T-helper 1 cell treated with Interleukin-12 subunit alpha and Interleukin-12 subunit beta and Interleukin-4 antibody, amounts not matched to agents 30 ng/mL and 1 ng/mL, for 36 hours (primary cell): ENCODE results near the gene GPSM1. TPM values are rescaled to one million over a fixed set of nuclear protein-coding genes. Genes with fewer than 3 reads are reported as not detected.

ENCODE experiments used
- intact Hi-C: fragments of 100-400 bp; cut with micrococcal nuclease; formaldehyde crosslinking; loops from one replicate; pipeline ENCODE4 v1.15.1; 2024
- total RNA-seq: library from RNA; stranded (reverse); gene quantifications from 2 replicates; pipeline ENCODE4 v1.2.3, GENCODE V29; 2022

Gene GPSM1
- total RNA-seq, 1 donor from 2014 or later = 6.1 TPM

DNA sequence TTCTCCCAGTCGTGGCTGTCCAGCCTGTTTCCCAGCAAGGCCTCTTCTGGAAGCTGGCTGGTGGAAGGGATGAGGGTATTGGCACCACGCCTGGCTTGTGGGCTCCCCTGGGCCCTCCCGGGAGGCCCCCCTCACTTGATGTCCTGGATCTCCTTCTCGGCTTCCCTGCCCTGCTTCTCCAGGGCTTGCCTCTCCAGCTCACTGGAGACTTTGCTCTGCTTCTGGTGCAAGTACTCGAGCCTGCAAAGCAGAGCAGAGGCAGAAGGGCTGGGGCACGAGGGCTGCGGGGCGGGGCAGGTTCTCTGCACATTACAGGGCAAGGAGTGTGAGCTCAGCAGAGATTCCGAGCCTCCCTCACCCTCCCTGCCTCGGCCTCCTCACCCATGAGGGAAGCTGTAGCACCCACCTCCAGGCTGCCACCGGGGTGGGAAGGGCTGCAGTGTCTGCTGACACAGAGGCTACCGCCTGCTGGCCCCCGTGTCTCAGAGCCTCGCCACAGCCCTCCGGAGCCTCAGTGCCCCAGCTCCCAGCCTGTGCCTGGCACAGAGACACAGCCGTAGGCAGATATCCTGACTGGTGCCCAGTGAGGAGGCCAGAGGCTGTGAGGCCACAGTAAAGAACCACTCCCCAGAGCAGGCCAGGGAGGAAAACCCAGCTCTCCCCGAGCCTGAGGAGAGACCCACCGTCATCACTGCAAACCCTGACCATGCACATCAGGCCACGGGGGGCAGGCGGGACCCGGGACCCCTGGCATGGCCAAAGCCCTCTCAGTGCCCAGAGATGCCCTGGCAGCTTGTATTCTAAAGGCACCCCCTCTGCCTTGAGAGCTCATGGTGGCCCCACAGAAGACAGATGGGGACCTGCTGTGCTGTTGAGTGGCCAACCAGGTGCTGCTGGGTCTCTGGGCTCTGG, 65.5 kb downstream of the GPSM1 start:
- intact Hi-C loops = no loop called here

DNA sequence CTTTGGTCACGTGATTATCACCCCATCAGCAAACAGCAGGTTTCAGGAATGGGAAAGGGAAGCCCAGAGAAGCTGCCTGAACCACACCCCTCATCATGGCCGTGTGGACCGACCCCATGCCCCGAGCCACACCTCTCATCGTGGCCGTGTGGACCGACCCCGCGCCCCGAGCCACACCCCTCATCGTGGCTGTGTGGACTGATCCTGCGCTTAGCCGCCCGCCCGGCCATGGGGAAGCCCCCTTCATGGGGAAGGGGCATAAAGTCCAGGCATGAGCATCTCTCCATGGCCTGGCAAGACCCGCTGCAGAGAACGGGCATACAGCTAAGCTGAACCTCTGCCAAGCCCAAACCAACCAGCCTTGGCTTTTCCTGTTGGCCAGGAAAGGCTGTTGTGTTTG, 66.2 kb downstream of the GPSM1 start:
- intact Hi-C loops = no loop called here

DNA sequence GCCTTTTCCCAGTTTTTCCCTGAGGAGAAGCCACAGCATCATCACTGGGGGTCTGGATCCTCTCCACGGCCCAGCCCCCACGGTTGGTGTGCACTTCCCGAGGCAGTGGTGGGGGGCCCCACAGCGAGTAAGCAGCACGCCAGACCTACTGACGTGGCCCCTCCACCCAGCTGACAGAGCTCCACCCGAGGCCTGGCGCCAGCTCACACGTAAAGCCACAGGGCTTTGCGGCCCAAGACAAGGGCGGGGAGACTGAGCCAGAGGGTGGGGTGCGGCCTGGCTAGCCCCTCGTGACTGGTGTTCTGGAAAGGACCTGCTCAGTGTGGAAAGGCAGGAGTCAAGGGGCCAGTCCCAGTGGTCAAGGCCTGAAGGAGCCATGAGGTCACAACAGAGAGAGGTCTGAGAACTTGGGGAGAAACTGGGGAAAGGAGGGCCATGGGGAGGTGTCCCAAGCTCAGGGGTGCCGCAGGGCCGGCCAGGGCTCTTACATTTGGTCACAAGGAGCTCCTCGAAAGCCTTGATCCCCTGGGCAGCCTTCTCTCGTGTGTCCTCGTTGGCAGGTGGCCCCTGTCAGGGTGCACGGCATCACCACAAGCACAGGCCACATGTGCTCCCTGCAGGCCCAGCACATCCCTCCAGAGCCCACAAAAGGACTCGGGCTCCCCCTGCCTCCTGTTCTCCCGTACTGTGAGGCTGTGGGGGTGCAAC, 67.1 kb downstream of the GPSM1 start:
- intact Hi-C loops = no loop called here

DNA sequence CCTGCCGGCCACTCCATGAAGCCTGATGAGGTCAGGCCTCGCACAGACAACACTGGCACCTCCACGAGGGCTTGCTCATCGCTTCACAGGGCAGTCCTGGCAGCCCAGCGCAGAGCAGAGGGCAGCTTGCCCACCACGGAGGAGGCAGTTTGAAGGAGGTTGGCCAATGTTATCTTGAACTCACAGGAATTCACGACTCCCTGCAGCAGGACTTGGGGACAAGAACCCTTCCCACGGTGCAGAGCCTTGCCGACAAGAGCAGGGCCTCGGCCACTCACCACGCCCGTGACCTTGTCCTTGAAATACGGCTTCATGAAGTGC, 67.6 kb downstream of the GPSM1 start:
- intact Hi-C loops = no loop called here

DNA sequence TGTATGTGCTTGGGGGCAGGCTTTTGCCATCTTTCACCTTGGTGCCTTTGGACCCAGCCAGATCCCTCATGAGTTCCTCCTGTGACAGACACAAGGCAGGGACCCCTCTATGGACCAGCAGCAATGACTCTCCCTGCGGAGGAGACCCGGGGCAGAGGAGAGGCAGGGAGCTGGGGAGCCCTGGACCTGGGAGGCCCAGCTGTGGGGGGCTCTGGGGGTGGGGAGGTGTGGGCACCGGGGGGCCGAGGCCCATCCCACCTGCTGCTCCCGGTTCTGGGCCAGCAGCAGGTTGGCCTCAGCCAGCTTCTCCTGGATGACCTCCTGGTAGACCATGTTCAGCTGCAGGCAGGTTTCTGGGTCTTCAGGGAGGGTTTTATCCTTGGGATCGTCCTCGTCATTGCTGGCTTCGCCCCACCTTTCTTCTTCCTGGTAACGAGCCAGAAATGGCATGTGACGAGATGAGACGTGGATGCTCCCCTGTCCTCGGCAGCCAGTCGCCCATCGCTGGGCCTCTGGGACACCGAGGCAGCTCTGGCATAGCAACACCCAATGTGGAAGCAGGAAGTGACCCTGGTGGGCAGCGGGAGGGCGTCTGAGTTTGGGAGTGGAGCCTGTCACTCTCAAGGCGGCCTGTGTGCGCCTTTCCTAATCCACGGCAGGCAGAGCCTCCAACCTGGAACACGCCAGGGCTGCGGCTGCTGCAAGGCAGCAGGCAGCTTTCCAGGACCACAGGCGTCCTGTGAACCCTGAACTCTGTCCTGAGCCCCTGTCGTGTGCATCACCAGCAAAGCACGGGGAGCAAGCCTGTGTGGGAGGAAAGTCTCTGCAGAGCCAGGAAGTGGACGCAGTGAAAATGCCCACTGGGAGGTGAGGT, 68.2 kb downstream of the GPSM1 start:
- intact Hi-C loops = no loop called here

DNA sequence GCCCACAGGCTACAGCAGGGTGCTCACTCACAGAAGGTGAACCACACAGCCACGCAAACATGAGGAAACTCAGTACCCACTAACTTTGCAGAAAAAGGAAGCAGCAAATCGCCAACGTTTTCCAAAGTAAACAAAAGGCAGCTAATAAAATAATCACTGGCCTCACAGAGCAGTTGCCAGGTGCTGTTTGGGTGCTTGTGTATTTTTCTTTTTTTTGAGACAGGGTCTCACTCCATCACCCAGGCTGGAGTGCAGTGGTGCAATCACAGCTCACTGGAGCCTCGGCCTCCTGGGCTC, 68.8 kb downstream of the GPSM1 start:
- intact Hi-C loops = no loop called here

DNA sequence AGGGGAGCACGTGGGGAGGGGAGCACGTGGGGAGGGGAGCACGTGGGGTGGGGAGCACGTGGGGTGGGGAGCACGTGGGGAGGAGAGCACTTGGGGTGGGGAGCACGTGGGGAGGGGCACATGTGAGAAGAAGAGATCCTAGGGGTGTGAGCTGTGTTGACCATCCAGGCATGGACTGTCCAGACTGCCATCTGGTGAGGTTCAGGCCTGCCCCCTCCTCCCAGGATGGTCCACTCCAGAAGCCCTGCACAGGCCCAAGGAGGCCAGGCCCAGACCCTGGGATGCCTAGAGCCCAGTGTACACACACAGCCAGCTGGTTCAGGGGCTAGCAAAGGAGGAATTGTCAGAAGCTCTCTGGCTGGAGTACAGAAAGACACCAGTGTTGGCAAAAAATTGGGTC, 70.3 kb downstream of the GPSM1 start:
- intact Hi-C loops = no loop called here

DNA sequence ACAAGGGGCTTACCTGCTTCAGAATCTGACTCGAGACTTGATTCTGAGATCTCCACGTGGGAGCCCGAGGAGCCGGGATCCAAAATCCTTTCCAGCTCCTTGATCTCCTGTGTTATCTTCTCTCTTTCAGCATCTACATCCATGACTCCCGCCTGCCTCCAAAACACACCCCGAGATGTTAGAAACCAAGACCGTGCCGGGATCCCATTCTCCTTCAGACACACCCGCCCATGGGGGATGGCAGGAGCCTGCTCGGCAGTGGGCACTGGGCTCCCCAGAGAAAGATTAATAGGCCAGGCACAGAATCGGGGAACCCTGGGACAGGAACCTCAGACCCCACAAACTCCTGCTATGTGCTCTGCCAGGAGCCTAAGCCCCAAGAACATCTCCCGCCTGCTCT, 70.9 kb downstream of the GPSM1 start:
- intact Hi-C loops = no loop called here

DNA sequence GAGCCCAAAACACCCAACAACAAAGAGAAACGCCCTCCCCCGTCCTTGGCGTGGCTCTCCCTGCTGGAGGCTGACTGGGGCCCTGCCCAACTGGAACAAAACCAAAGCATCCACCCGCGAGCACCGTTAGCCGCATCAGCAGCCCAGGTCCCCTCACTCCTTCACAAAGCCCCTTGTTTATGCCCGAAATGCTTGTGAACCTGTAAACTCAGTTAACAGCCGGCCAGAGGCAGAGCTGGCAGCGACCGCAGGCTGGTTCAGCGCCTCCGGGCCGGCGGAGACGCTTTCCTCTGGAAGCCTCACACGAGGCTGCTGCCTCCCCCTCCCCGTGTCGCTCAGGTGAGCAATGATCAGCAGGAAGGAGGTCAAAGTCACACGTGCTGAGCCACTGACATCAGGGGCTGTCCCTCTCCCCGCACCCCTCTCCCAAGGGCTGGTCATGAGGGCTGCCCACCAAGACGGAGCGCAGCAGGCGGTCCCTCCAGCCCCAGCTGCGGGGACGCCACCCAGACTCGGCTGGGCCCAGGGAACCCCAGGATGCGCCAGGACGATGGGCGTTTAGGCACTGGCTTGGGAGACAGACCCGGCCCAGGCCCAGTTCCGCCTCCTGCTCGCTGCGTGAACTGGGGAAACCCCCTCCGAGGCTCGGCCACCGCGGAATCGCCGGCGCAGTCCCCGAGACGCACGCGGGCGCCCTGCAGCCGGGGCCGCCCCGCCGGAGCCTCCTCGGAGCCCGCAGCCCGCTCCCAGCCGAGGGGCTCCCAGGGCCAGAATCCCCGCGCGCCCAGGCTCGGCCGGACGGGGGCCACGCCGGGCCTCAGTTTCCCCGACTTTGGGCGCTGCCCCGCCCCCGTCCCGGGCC, 72.1 kb downstream of the GPSM1 start:
- intact Hi-C loops = loop anchor here (1.0 to 10.0 kb wide), 10 partner anchors 11 to 503 kb away; partner anchors contain the start of genes CAMSAP1, DNLZ, ENTR1 and PMPCA

DNA sequence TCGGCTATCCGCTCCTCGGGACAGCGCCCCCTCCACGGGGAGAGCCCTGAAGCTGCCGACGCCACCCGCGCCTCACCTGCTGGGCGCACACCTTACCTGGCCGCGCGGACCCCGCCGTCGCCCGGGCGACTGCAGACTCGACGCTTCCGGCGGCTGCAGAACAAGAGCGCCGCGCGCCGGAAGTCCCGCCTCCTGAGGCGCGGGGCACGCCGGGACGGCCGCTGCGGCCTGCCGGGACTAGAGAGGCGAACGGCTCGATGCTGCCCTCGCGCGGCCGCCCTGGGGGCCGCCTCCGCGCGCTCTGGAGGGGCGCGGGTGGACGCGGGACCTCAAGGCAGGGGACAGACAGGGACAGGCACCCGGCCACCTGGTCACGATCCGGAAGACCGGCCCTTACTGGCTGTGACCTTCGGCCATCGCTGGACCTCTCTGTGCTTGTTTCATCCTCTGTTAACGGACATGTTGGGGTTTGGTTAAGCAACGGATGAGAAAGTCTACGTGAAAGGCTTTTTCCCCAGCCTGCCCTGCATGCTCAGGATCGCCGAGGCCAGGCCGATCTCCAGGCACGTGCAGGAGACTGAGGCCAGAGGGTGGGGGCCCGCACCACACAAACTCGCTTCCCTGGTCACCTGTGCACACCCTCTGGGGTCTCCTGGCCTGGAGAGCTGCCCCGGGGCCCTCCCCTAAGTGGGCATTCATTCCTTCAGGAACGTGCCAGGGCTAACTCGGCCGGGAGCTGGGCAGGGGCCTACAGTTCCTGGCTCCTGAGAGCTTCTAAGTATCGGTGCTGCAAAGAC, 72.9 kb downstream of the GPSM1 start, which contains the start of gene SNAPC4:
SNAPC4 (minus strand) TSS at position 133 of the 797 bp plus-strand sequence. CDS start 1,742 bp downstream, outside the sequence.
- intact Hi-C loops = loop anchor here (1.0 to 10.0 kb wide), 10 partner anchors 10 to 502 kb away; partner anchors contain the start of genes CAMSAP1, DNLZ, ENTR1 and PMPCA

DNA sequence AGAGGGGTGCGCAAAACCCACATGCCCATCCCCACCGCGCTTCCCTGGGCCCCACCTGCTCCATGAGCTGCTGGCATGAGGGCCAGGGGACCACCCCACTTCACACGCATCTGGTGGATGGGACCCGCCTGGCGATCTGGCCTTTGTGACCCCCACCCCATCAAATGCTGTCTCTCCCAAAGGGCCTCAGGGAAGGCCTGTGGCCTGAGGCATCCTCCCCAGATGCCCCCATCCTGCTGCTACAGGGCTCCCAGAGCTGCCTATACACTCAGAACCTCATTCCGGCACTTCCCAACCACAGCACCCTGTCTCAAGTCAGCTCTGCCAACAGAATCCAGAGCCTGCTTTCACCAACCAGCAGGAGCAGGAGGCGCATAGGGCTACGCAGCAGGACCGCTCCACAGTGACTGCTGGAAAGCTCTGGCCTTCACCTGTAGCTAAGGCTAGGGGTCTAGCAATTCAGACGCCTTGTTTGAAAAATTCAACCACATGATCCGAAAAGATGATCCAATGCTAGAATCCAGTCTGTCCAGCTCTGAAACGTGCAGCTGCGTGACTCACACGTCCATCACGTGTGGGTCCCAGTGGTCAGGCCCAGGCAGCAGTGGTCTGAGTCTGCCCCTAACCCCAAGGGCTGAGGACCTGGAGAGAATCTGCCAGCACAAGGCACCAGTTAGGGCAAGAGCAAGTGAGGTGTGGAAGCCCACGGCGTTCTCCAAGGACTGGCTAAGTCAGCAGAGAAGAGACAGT, 74.0 kb downstream of the GPSM1 start:
- intact Hi-C loops = loop anchor here (2.0 to 10.0 kb wide), 4 partner anchors 137 to 501 kb away; partner anchors contain the start of genes CAMSAP1 and UBAC1

DNA sequence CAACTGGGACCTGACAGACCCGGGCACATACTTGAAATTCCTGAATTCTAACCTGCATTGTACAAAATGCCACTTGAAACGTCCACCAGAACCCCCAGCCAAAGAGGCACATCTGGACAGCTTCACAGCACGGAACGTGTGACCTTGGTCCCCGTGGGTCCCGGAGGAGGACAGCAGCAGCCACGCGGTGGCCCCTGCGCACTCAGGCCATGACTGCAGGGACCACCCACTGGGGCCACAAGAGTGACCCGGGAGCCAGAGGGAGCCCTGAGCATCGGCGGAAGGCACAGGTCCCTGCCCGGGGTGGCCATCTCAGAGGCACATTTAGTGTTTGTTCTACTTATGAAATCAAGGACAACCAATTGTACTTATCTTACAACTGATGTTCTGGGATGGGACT, 74.7 kb downstream of the GPSM1 start:
- intact Hi-C loops = loop anchor here (5.0 to 10.0 kb wide), 3 partner anchors 437 to 500 kb away; partner anchors contain the start of genes CAMSAP1 and UBAC1

DNA sequence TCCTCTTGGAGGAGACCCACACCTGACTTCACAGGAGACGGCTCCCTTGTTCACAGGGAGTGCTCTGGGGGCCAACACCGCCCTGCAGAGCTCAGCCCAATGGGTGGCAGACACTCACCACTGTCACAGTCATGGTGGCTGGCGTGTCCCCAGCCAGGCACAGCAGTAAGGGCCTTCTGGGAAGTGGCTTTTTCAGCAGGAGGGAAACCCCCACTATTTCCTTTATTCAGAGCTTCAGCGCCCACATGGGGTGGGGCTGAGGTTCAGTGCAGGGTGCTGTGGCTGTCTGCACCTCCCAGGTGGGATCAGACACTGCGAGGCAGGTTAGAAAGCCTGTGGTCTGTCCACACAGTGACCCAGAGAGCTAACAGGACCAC, 76.2 kb downstream of the GPSM1 start:
- intact Hi-C loops = loop anchor here (1.0 to 10.0 kb wide), 5 partner anchors 18 to 499 kb away; partner anchors contain the start of genes CAMSAP1, INPP5E and UBAC1

DNA sequence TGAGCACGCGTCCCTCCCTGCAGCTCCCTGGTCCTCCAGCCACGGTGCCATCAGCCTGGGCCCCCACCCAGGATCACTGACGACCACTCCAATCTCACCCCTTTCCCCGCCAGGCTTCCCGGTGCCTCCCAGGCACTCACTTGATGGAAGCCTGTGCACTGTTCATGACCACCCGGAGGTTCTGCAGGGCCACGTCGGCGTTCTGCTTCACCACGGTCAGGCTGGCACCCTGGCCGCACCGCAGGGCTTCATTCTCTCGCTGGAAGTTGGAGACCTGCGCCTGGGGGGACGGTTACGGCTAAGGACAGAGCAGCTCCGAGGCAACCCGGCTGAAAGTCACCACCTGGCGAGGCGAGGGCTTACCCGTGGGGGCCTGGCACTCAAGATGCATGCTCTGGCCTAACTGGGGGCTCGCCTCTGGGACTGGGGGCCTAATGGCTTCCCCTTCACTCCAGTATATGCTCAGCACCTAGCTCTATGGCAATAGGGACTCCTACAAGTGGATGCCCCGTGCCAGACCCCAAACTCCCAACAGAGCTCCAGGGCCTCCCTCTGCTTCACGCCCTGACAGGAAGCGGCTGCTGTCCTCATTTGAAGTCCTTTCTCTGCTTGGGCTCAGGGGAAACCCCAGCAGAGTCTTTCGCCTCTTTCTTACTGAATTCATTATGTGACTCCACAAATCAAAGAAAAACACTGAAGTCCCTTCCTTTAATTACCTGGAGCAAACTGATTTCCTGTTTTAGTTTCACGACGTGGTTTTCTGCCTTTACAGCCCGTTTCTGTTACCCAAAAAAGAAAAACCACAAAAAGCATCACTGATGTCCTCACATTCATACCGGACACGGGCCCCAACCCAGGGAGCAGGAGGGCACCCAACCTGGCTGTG, 76.8 kb downstream of the GPSM1 start:
- intact Hi-C loops = loop anchor here (1.0 to 10.0 kb wide), 6 partner anchors 19 to 498 kb away; partner anchors contain the start of genes CAMSAP1, INPP5E and UBAC1

DNA sequence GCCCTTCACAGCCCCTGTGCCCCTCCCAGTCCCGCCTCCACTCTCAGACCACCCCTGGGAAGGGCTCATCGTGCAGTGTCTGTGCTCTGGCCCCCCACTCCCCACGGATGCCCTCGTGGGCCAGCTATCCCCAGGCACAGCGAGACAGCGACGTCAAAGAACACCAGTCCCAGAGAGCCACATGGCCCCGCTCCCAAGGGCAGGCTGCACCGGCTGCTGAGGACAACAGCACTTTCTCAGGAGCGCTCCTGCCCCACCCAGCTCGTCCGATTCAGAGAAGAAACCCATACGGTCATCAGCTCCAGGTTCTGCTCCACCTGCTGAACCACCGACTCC, 77.4 kb downstream of the GPSM1 start:
- intact Hi-C loops = loop anchor here (1.0 to 10.0 kb wide), 4 partner anchors 78 to 498 kb away; partner anchors contain the start of genes CAMSAP1 and UBAC1

DNA sequence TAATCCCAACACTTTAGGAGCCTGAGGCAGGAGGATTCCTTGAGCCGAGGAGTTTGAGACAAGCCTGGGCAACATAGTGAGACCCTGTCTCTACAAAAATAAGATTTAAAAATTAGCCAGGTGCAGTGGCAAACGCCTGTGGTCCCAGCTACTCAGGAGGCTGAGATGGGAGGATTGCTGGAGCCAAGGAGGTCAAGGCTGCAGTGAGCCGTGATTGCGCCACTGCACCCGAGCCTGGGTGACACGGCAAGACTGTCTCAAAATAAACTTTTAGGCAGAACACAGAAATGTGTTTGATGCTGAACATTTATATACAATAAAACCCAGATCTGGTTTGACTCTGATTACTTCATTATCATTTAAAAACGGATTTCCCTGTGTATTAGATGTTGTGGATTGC, 78.1 kb downstream of the GPSM1 start:
- intact Hi-C loops = loop anchor here (10.0 kb wide), 1 partner anchor 441 kb away; the partner anchor contains the start of gene UBAC1

DNA sequence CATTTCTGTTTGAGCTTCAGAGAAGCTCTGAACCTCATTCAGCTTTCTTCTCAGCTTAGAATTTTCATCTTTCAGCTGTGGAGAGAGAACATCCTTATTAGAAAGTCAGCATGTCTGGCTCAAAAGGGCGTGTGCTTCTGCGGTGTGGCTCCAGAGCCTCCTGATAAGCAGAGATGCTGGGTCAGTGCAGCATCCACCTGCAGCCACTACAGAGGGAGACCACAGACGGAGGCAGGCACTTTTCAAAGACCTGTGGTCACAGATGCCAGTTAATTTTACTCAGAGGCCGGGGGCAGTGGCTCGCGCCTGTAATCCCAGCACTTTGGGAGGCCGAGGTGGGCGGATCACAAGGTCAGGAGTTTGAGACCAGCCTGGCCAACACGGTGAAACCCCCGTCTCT, 78.6 kb downstream of the GPSM1 start:
- intact Hi-C loops = loop anchor here (10.0 kb wide), 1 partner anchor 441 kb away; the partner anchor contains the start of gene UBAC1
